ENCODE data around the gene SPDYE18.
"Not testable (repeated sequence)": the region's sequence is repeated elsewhere in the genome, so short reads cannot be mapped to it uniquely, and the experiment has no call there.

GRCh38 chr7:77107659-77108058 is 45.3 kb upstream of the SPDYE18 start:
- TF ChIP-seq CTCF, POLR2A, EP300 (IDR thresholded peaks at IDR 0.05): not testable (repeated sequence)

Measured in upper lobe of left lung (tissue), 4 donors.